CD14-positive monocyte (primary cell): ENCODE data around the gene MYH7. TPM values are rescaled to one million over a fixed set of nuclear protein-coding genes. Genes with fewer than 3 reads are reported as not detected.

ENCODE experiments used
- DNase-seq, 3 donors: peaks; one replicate each; pipeline ENCODE4 v3.0.0-alpha.2; 2011 to 2022
- H2AFZ ChIP-seq: 2 replicates; pipeline ENCODE4 v1.6.0; 2012; ENCODE audit warnings: mild to moderate bottlenecking, low read depth, low read length, inconsistent platforms; ENCODE audit not compliant: insufficient read depth, poor library complexity, severe bottlenecking
- H3K27ac ChIP-seq, 2 donors: 1 replicate in 1 of 2; 2 replicates in 1 of 2; pipeline ENCODE4 v1.5.1; 2012 to 2013; ENCODE audit warnings: low read length in 2 of 2, control low read depth in 1 of 2, inconsistent platforms in 1 of 2, low read depth in 1 of 2, mild to moderate bottlenecking in 1 of 2
- H3K27me3 ChIP-seq, 2 donors: one replicate each; pipeline versions ENCODE4 v1.6.0 to v1.6.1; 2011 to 2013; ENCODE audit warnings: low read length in 2 of 2; ENCODE audit not compliant: control insufficient read depth in 2 of 2, insufficient read depth in 2 of 2
- H3K36me3 ChIP-seq, 2 donors: replicated peaks in 1 of 2; 1 replicate in 1 of 2; 2 replicates in 1 of 2; pipeline versions ENCODE4 v1.5.1 to v1.6.1; 2012 to 2013; ENCODE audit warnings: low read length in 2 of 2, control low read depth in 1 of 2, inconsistent platforms in 1 of 2, mild to moderate bottlenecking in 1 of 2; ENCODE audit not compliant: insufficient read depth in 2 of 2, control insufficient read depth in 1 of 2
- H3K4me1 ChIP-seq, 2 donors: 1 replicate in 1 of 2; 2 replicates in 1 of 2; pipeline versions ENCODE4 v1.5.1 to v1.6.1; 2012 to 2013; ENCODE audit warnings: low read length in 2 of 2, control low read depth in 1 of 2, inconsistent platforms in 1 of 2, mild to moderate bottlenecking in 1 of 2, moderate library complexity in 1 of 2; ENCODE audit not compliant: insufficient read depth in 2 of 2, control insufficient read depth in 1 of 2
- H3K4me2 ChIP-seq: replicated peaks from 2 replicates; pipeline ENCODE3; 2012; ENCODE audit warnings: low read length, moderate library complexity, mild to moderate bottlenecking; ENCODE audit not compliant: poor library complexity, severe bottlenecking; ENCODE audit errors: extremely low read depth
- H3K4me3 ChIP-seq, 3 experiments: fragments of 200-600 bp in 1 of 3; sonication (generic) in 1 of 3; replicated peaks in 1 of 3; 1 replicate in 2 of 3; 2 replicates in 1 of 3; pipeline ENCODE4 v1.5.1; 2011 to 2013; ENCODE audit warnings: low read length in 3 of 3, mild to moderate bottlenecking in 3 of 3, control low read depth in 2 of 3, low read depth in 2 of 3, inconsistent platforms in 1 of 3, moderate library complexity in 1 of 3
- H3K79me2 ChIP-seq: 2 replicates; pipeline ENCODE4 v1.6.0; 2012; ENCODE audit warnings: mild to moderate bottlenecking, control low read depth, inconsistent platforms, low read length, moderate library complexity; ENCODE audit not compliant: insufficient read depth
- H3K9ac ChIP-seq: 2 replicates; pipeline ENCODE4 v1.6.0; 2017; ENCODE audit warnings: low read length, mild to moderate bottlenecking; ENCODE audit not compliant: insufficient read depth, poor library complexity, severe bottlenecking
- H3K9me3 ChIP-seq, 2 donors: replicated peaks in 1 of 2; 1 replicate in 1 of 2; 2 replicates in 1 of 2; pipeline versions ENCODE4 v1.5.1 to v1.6.1; 2012 to 2013; ENCODE audit warnings: low read length in 2 of 2, control low read depth in 1 of 2; ENCODE audit not compliant: control insufficient read depth in 1 of 2, insufficient read depth in 1 of 2
- H4K20me1 ChIP-seq: 2 replicates; pipeline ENCODE4 v1.6.0; 2012; ENCODE audit warnings: mild to moderate bottlenecking, low read length, control low read depth, moderate library complexity; ENCODE audit not compliant: insufficient read depth
- H3K27ac Mint-ChIP-seq, 7 donors: one replicate each; pipeline ENCODE4 v1.8.0; 2020; ENCODE audit warnings: mild to moderate bottlenecking in 7 of 7, mixed read lengths in 7 of 7, moderate library complexity in 6 of 7, inconsistent platforms in 2 of 7
- H3K27me3 Mint-ChIP-seq, 3 donors: one replicate each; pipeline ENCODE4 v1.8.0; 2021 to 2022; ENCODE audit warnings: low read depth in 3 of 3, mild to moderate bottlenecking in 3 of 3, mixed read lengths in 3 of 3, moderate library complexity in 3 of 3, inconsistent platforms in 1 of 3
- H3K36me3 Mint-ChIP-seq, 2 donors: one replicate each; pipeline ENCODE4 v1.8.0; 2020; ENCODE audit warnings: mixed read lengths in 2 of 2, inconsistent platforms in 1 of 2, mild to moderate bottlenecking in 1 of 2
- H3K4me1 Mint-ChIP-seq: one replicate; pipeline ENCODE4 v1.8.0; 2020; ENCODE audit warnings: mild to moderate bottlenecking, mixed read lengths
- H3K4me3 Mint-ChIP-seq, 2 donors: one replicate each; pipeline ENCODE4 v1.8.0; 2020; ENCODE audit warnings: mild to moderate bottlenecking in 2 of 2, mixed read lengths in 2 of 2, moderate library complexity in 1 of 2
- H3K9me3 Mint-ChIP-seq, 7 donors: one replicate each; pipeline ENCODE4 v1.8.0; 2020 to 2022; ENCODE audit warnings: mixed read lengths in 7 of 7, mild to moderate bottlenecking in 6 of 7, moderate library complexity in 6 of 7, inconsistent platforms in 2 of 7
- WGBS: methylation state at CpG from one replicate; pipeline ENCODE4 v1.1.5; 2013; ENCODE audit warnings: missing lambda C conversion rate; ENCODE audit not compliant: insufficient coverage; 5-methylcytosine and 5-hydroxymethylcytosine counted together
- intact Hi-C, 2 donors: fragments of 100-400 bp; cut with micrococcal nuclease; formaldehyde crosslinking; loops; one replicate each; pipeline versions ENCODE4 v1.15.0 to v1.15.1; 2023
- polyA plus RNA-seq, 3 donors: library from polyadenylated mRNA; depleted of rRNA in 1 of 3; unstranded in 2 of 3; stranded (reverse) in 1 of 3; fragments of 300-500 nt in 2 of 3; fragments of >200 nt in 1 of 3; fragmentation: Illumina TruSeq in 2 of 3; gene quantifications; 1 replicate in 2 of 3; 2 replicates in 1 of 3; pipeline ENCODE4 v1.2.3, GENCODE V29; 2012 to 2021
- TF ChIP-seq, protein P1 (sequence below): fragments of 200-600 bp; IDR thresholded peaks from one replicate; pipeline ENCODE4 v1.8.0; 2022; ENCODE audit warnings: antibody characterized with exemption, mild to moderate bottlenecking

The MYH7 gene
- polyA plus RNA-seq, 3 donors, result not detected

GRCh38 chr14:23465261-23465660 is 29.8 kb upstream of the MYH7 start:
- Histone ChIP-seq H4K20me1 (no peaks in the 10 kb centered on the region), H3K27ac (no peak overlapping the region)
- intact Hi-C loops, result loop anchor here in 1 of 2 donors (10.0 kb wide), 1 partner anchor 140 kb away; the partner anchor contains the start of gene PABPN1

DNA sequence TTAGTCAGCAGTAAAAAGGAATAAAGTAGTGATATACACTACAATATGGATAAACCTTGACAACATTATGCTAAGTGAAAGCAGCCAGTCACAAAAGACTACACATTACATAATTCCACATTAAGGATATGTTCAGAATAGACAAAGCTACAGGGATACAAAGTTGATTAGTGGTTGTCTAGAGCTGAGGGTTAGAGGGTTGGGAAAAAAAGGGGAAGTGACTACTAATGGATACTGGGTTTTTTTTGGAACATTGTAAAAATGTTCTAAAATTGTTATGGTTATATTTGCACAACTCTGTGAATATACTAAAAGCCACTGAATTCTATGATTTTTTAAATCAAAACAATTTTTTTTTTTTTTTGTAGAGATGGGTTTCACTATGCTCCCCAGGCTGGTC is 29.2 kb upstream of the MYH7 start:
- Histone ChIP-seq H3K36me3 (no peaks in the 10 kb centered on the region), H3K9ac (no peak overlapping the region), H3K4me1 (peaks cover 0 to 6% of the 10 kb centered on the region in 2 donors), H3K4me2 (no peak overlapping the region), H3K27ac (no peak overlapping the region), H4K20me1 (no peaks in the 10 kb centered on the region), H3K9me3 (no peaks in the 10 kb centered on the region), H3K27me3 (no peaks in the 10 kb centered on the region), H2AFZ (no peak overlapping the region), H3K4me3 (no peak overlapping the region), H3K79me2 (peaks cover 1% of the 10 kb centered on the region)
- no peak for DNase-seq
- peaks cover 0 to 3% (median 0%) of the 10 kb centered on the region in 7 donors for H3K9me3 Mint-ChIP-seq
- no peak overlapping the region for H3K4me3 Mint-ChIP-seq
- H3K4me1 Mint-ChIP-seq, result no peaks in the 10 kb centered on the region
- peaks cover 2 to 9% (median 8%) of the 10 kb centered on the region in 3 donors for H3K27me3 Mint-ChIP-seq
- intact Hi-C loops, result loop anchor here in 1 of 2 donors (10.0 kb wide), 1 partner anchor 140 kb away; the partner anchor contains the start of gene PABPN1
- H3K27ac Mint-ChIP-seq, result no peak overlapping the region
- TF ChIP-seq, protein P1, sequence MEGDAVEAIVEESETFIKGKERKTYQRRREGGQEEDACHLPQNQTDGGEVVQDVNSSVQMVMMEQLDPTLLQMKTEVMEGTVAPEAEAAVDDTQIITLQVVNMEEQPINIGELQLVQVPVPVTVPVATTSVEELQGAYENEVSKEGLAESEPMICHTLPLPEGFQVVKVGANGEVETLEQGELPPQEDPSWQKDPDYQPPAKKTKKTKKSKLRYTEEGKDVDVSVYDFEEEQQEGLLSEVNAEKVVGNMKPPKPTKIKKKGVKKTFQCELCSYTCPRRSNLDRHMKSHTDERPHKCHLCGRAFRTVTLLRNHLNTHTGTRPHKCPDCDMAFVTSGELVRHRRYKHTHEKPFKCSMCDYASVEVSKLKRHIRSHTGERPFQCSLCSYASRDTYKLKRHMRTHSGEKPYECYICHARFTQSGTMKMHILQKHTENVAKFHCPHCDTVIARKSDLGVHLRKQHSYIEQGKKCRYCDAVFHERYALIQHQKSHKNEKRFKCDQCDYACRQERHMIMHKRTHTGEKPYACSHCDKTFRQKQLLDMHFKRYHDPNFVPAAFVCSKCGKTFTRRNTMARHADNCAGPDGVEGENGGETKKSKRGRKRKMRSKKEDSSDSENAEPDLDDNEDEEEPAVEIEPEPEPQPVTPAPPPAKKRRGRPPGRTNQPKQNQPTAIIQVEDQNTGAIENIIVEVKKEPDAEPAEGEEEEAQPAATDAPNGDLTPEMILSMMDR, result no peak
- no peaks in the 10 kb centered on the region for H3K36me3 Mint-ChIP-seq

More at GRCh38 chr14:23465261-23465660, 29.8 kb upstream of the MYH7 start:
- no peak overlapping the region for H3K4me2 ChIP-seq
- H3K4me1 Mint-ChIP-seq, result peaks cover 3% of the 10 kb centered on the region
- H3K36me3 ChIP-seq, result no peaks in the 10 kb centered on the region
- H3K4me3 ChIP-seq, result no peak overlapping the region
- no peak overlapping the region for H3K27ac Mint-ChIP-seq
- H3K9me3 Mint-ChIP-seq, result peaks cover 0 to 3% (median 0%) of the 10 kb centered on the region in 7 donors
- no peak overlapping the region for H3K4me3 Mint-ChIP-seq
- TF ChIP-seq, protein P1, result no peak
- H3K79me2 ChIP-seq, result peaks cover 7% of the 10 kb centered on the region
- no peak for DNase-seq
- 91% methylated on average over 2 of the region's 3 CpGs for WGBS
- H3K36me3 Mint-ChIP-seq, result no peaks in the 10 kb centered on the region
- H3K9me3 ChIP-seq, result no peaks in the 10 kb centered on the region
- peaks cover 5 to 11% of the 10 kb centered on the region in 2 donors for H3K4me1 ChIP-seq
- peaks cover 2 to 9% (median 8%) of the 10 kb centered on the region in 3 donors for H3K27me3 Mint-ChIP-seq
- no peaks in the 10 kb centered on the region for H3K27me3 ChIP-seq
- H2AFZ ChIP-seq, result no peak overlapping the region
- H3K9ac ChIP-seq, result no peak overlapping the region
